ENCODE data around the gene VAV2.

- TF ChIP-seq POLR2A (IDR thresholded peaks at IDR 0.05): no peak
- TF ChIP-seq, protein P1, sequence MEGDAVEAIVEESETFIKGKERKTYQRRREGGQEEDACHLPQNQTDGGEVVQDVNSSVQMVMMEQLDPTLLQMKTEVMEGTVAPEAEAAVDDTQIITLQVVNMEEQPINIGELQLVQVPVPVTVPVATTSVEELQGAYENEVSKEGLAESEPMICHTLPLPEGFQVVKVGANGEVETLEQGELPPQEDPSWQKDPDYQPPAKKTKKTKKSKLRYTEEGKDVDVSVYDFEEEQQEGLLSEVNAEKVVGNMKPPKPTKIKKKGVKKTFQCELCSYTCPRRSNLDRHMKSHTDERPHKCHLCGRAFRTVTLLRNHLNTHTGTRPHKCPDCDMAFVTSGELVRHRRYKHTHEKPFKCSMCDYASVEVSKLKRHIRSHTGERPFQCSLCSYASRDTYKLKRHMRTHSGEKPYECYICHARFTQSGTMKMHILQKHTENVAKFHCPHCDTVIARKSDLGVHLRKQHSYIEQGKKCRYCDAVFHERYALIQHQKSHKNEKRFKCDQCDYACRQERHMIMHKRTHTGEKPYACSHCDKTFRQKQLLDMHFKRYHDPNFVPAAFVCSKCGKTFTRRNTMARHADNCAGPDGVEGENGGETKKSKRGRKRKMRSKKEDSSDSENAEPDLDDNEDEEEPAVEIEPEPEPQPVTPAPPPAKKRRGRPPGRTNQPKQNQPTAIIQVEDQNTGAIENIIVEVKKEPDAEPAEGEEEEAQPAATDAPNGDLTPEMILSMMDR (IDR thresholded peaks at IDR 0.05): no peak
- no peak for TF ChIP-seq POLR2AphosphoS5 (IDR thresholded peaks at IDR 0.05; ENCODE audit: insufficient read depth in 1 of 2, low read depth in 1 of 2)
Observed at GRCh38 chr9:133943036-133943780, 48.9 kb downstream of the VAV2 start.
